Esophagus muscularis mucosa (tissue), 3 donors: Measurements from ENCODE around the gene ELK4.

Source experiments
- POLR2A ChIP-seq: fragments of 450-650 bp; IDR thresholded peaks from one replicate; pipeline ENCODE4 v1.6.1; 2017; ENCODE audit warnings: antibody characterized with exemption, moderate library complexity, mild to moderate bottlenecking, low read depth
- TF ChIP-seq, protein P1 (sequence below), 3 experiments: fragments of 200-600 bp in 2 of 3; fragments of 450-650 bp in 1 of 3; sonication (generic) in 2 of 3; IDR thresholded peaks; one replicate each; pipeline ENCODE4 v1.5.1; 2017 to 2019; ENCODE audit warnings: antibody characterized with exemption in 3 of 3, mild to moderate bottlenecking in 2 of 3, moderate library complexity in 1 of 3

DNA sequence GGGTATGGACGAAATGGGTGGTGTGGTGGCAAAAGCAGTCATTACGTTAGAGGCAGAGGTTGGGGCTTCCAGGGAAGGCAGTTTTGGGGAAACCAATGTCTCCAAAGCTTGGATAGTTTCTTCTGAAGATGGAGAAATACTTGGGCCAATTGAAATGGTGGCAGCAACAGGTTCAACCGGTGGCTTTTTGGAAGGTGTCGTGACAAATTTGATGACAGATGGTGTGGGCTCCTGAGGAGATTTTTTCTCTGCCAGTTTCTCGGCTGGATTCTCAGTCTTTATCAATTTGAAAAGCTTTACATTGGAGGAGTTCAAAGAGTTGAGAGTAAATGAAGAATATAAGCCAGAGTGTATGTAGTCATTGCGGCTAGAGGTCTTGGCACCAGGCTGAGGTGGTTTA is 11.5 kb downstream of the ELK4 start:
- TF ChIP-seq, protein P1, sequence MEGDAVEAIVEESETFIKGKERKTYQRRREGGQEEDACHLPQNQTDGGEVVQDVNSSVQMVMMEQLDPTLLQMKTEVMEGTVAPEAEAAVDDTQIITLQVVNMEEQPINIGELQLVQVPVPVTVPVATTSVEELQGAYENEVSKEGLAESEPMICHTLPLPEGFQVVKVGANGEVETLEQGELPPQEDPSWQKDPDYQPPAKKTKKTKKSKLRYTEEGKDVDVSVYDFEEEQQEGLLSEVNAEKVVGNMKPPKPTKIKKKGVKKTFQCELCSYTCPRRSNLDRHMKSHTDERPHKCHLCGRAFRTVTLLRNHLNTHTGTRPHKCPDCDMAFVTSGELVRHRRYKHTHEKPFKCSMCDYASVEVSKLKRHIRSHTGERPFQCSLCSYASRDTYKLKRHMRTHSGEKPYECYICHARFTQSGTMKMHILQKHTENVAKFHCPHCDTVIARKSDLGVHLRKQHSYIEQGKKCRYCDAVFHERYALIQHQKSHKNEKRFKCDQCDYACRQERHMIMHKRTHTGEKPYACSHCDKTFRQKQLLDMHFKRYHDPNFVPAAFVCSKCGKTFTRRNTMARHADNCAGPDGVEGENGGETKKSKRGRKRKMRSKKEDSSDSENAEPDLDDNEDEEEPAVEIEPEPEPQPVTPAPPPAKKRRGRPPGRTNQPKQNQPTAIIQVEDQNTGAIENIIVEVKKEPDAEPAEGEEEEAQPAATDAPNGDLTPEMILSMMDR (IDR thresholded peaks at IDR 0.05), result no peak
- TF ChIP-seq POLR2A, result no peak
